H1 (cell line): ENCODE results near the gene AMBN.
"Not testable (repeated sequence)": the region's sequence is repeated elsewhere in the genome, so short reads cannot be mapped to it uniquely, and the experiment has no call there.

Source experiments
- EZH2 ChIP-seq: fragments of 200-600 bp; sonication (generic); IDR thresholded peaks from 2 replicates; pipeline ENCODE4 v1.7.1; 2012; ENCODE audit warnings: low read depth, mild to moderate bottlenecking, moderate library complexity, low read length, inconsistent platforms; ENCODE audit not compliant: severe bottlenecking
- RAD21 ChIP-seq, 2 experiments: IDR thresholded peaks in 1 of 2; conservative IDR thresholded peaks in 1 of 2; 2 replicates each; pipeline ENCODE4 v1.6.1; 2011; ENCODE audit warnings: low read depth in 2 of 2, low read length in 2 of 2, improper control_type of control experiment in 1 of 2, inconsistent platforms in 1 of 2, mild to moderate bottlenecking in 1 of 2, moderate library complexity in 1 of 2
- TF ChIP-seq, protein P1 (sequence below), 3 experiments: IDR thresholded peaks; 1 replicate in 2 of 3; 2 replicates in 1 of 3; pipeline versions ENCODE4 v1.5.1 to v1.6.1; 2011; ENCODE audit warnings: low read length in 3 of 3, mild to moderate bottlenecking in 3 of 3, inconsistent platforms in 2 of 3, low read depth in 1 of 3, moderate library complexity in 1 of 3; ENCODE audit not compliant: insufficient read depth in 1 of 3; ENCODE audit errors: control extremely low read depth in 1 of 3
- TF ChIP-seq, protein P2 (sequence below): IDR thresholded peaks from 2 replicates; pipeline ENCODE4 v1.6.1; 2011; ENCODE audit warnings: low read depth, mild to moderate bottlenecking, low read length; ENCODE audit not compliant: insufficient read depth

DNA sequence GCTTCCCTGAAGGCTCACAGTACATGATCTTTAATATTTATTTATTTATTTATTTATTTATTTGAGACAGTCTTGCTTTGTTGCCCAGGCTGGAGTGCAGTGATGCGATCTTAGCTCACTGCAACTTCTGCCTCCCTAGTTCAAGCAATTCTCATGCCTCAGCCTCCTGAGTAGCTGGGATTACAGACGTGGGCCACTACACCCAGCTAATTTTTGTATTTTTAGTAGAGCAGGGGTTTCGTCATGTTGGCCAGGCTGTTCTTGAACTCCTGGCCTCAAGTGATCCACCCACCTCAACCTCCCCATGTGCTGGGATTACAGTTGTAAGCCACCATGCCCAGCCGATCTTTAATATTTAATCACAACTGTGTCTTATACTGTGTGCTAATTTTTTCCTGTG, 58.7 kb downstream of the AMBN start:
- TF ChIP-seq, protein P1, sequence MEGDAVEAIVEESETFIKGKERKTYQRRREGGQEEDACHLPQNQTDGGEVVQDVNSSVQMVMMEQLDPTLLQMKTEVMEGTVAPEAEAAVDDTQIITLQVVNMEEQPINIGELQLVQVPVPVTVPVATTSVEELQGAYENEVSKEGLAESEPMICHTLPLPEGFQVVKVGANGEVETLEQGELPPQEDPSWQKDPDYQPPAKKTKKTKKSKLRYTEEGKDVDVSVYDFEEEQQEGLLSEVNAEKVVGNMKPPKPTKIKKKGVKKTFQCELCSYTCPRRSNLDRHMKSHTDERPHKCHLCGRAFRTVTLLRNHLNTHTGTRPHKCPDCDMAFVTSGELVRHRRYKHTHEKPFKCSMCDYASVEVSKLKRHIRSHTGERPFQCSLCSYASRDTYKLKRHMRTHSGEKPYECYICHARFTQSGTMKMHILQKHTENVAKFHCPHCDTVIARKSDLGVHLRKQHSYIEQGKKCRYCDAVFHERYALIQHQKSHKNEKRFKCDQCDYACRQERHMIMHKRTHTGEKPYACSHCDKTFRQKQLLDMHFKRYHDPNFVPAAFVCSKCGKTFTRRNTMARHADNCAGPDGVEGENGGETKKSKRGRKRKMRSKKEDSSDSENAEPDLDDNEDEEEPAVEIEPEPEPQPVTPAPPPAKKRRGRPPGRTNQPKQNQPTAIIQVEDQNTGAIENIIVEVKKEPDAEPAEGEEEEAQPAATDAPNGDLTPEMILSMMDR (IDR thresholded peaks at IDR 0.05; ENCODE audit: control extremely low read depth in 1 of 3, insufficient read depth in 1 of 3, low read depth in 1 of 3, low read length in 3 of 3) = not testable (repeated sequence)
- TF ChIP-seq, protein P2, sequence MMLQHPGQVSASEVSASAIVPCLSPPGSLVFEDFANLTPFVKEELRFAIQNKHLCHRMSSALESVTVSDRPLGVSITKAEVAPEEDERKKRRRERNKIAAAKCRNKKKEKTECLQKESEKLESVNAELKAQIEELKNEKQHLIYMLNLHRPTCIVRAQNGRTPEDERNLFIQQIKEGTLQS = not testable (repeated sequence)
- TF ChIP-seq EZH2; RAD21 (IDR thresholded peaks at IDR 0.05 in 1 of 2, conservative IDR thresholded peaks at IDR 0.05 in 1 of 2; ENCODE audit: low read depth in 2 of 2, low read length in 2 of 2): not testable (repeated sequence)
